HepG2 (cell line): ENCODE data around the gene DLX4.

ENCODE experiments used
- NR2C2 ChIP-seq: sonication (generic); formaldehyde crosslinking; IDR thresholded peaks from 2 replicates; pipeline ENCODE4 v1.4.0; 2020; ENCODE audit warnings: missing genetic modification reagents, mild to moderate bottlenecking, moderate library complexity, borderline replicate concordance
- SP1 ChIP-seq, 2 experiments: fragments of 450-650 bp in 1 of 2; sonication (generic) in 1 of 2; formaldehyde crosslinking in 1 of 2; IDR thresholded peaks; 2 replicates each; pipeline versions ENCODE4 v1.4.0 to v1.6.1; 2016 to 2020; ENCODE audit warnings: missing genetic modification reagents in 1 of 2
- ZFX ChIP-seq: sonication (generic); formaldehyde crosslinking; IDR thresholded peaks from 2 replicates; pipeline ENCODE4 v1.4.0; 2020; ENCODE audit warnings: mild to moderate bottlenecking, low read depth, missing genetic modification reagents, moderate library complexity

DNA sequence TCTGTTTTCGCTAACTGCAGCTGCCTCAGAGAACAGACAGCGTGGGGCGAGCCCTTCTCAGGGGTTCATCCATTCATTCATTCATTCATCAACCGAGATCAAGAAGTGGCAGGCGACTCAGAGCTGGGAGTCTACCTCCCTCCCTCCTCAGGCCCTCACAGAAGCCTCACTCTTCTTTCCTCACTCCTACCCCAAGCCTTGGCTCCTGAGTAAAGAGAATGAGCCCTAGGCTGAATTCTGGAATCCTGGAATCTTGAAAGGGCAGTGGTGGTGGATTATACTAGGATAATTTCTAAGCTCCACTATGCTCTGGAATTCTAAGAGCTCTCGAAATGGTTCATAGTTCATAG lies 28.3 kb downstream of the DLX4 start:
- TF ChIP-seq SP1 (IDR thresholded peaks at IDR 0.05) (no peak), SP1 (CRISPR knock-in tag; IDR thresholded peaks at IDR 0.05) (no peak), ZFX (CRISPR knock-in tag) (no peak), NR2C2 (no peak)
